Measurements from ENCODE around the gene MUC22. TPM values are rescaled to one million over a fixed set of nuclear protein-coding genes. Genes with fewer than 3 reads are reported as not detected.
"Not testable (repeated sequence)": the region's sequence is repeated elsewhere in the genome, so short reads cannot be mapped to it uniquely, and the experiment has no call there.

The MUC22 gene
- total RNA-seq, 1 donor from 2014 or later = not detected

GRCh38 chr6:30998785-30999184 is 11.5 kb upstream of the MUC22 start:
- no peaks in the 10 kb centered on the region for H3K27me3 ChIP-seq
- H3K27ac ChIP-seq = no peak overlapping the region
- intact Hi-C loops (cut with DNase I) = no loop called here
- DNase-seq = no peak
- TF ChIP-seq CTCF (IDR thresholded peaks at IDR 0.05) = no peak
- H3K36me3 ChIP-seq = no peaks in the 10 kb centered on the region
- no peak for ATAC-seq
- no peaks in the 10 kb centered on the region for H3K4me1 ChIP-seq
- no peak overlapping the region for H3K4me3 ChIP-seq
- H3K9me3 ChIP-seq = no peaks in the 10 kb centered on the region

GRCh38 chr6:31000067-31000860 is 10.0 kb upstream of the MUC22 start:
- H3K4me3 ChIP-seq; H3K27me3 ChIP-seq; H3K4me1 ChIP-seq; ATAC-seq; DNase-seq; H3K9me3 ChIP-seq; H3K36me3 ChIP-seq; H3K27ac ChIP-seq; intact Hi-C loops (cut with DNase I): not testable (repeated sequence)

- no peak for ATAC-seq
- Histone ChIP-seq H3K4me3 (no peak overlapping the region), H3K9me3 (no peaks in the 10 kb centered on the region), H3K4me1 (no peaks in the 10 kb centered on the region), H3K36me3 (no peaks in the 10 kb centered on the region), H3K27me3 (no peaks in the 10 kb centered on the region), H3K27ac (no peak overlapping the region)
- TF ChIP-seq CTCF (IDR thresholded peaks at IDR 0.05) = no peak
- intact Hi-C loops (cut with DNase I) = no loop called here
- no peak for DNase-seq
Measured at GRCh38 chr6:31001281-31001888, 8.9 kb upstream of the MUC22 start.

- intact Hi-C loops (cut with DNase I) = no loop called here
- ATAC-seq (no peak), DNase-seq (no peak)
- H3K4me3 ChIP-seq = no peak overlapping the region
- TF ChIP-seq CTCF (IDR thresholded peaks at IDR 0.05) = no peak
- H3K27ac ChIP-seq = no peak overlapping the region
- H3K36me3 ChIP-seq = no peaks in the 10 kb centered on the region
- no peaks in the 10 kb centered on the region for H3K9me3 ChIP-seq
- H3K4me1 ChIP-seq = no peaks in the 10 kb centered on the region
- H3K27me3 ChIP-seq = no peaks in the 10 kb centered on the region
Measured at GRCh38 chr6:31002471-31002870, 7.8 kb upstream of the MUC22 start.

- H3K9me3 ChIP-seq = no peaks in the 10 kb centered on the region
- no peaks in the 10 kb centered on the region for H3K4me1 ChIP-seq
- no peak overlapping the region for H3K4me3 ChIP-seq
- ATAC-seq (no peak), DNase-seq (no peak)
- H3K36me3 ChIP-seq = no peaks in the 10 kb centered on the region
- intact Hi-C loops (cut with DNase I) = no loop called here
- TF ChIP-seq CTCF (IDR thresholded peaks at IDR 0.05) = no peak
- no peaks in the 10 kb centered on the region for H3K27me3 ChIP-seq
- H3K27ac ChIP-seq = peak overlapping the region; percentile 43
Measured at GRCh38 chr6:31004794-31005193, 5.5 kb upstream of the MUC22 start.

DNA sequence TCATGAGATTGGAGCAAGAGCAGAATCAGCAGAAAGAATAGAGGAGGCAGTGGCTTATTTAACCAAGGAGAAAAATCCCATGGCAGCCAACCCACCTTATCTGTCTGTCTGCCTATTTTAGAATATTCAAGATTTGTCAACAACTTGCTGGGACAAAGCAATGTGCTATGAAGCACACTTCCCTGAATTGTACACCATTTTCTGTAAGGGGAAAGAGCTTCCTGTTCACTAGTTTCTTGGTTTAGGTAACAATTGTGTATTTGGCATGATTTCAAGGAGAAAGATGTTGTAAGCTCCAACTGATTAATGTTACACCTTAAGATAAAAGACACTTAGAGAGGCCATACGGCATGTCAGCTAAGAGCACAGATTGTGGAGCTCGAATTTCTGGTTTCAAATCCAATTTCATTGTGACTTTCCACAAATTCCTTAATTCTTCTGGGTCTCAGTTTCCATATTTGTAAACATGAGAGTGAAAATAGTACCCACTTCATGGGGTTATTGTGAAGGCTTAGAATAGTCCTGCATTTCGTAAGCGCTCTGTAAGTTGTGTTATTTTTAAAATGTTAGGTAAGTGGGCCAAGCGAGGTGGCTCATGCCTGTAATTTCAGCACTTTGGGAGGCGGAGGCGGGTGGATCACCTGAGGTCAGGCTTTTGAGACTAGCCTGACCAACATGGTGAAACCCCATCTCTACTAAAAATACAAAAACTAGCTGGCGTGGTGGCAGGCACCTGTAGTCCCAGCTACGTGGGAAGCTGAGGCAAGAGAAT is 4.8 kb upstream of the MUC22 start:
- Histone ChIP-seq H3K27ac (peak overlapping the region; percentile 43), H3K27me3 (no peaks in the 10 kb centered on the region), H3K4me3 (no peak overlapping the region), H3K4me1 (no peaks in the 10 kb centered on the region), H3K36me3 (no peaks in the 10 kb centered on the region), H3K9me3 (no peaks in the 10 kb centered on the region)
- ATAC-seq (peak; percentile 63), DNase-seq (peak; percentile 75)
- intact Hi-C loops (cut with DNase I) = no loop called here
- TF ChIP-seq CTCF (IDR thresholded peaks at IDR 0.05) = no peak

Data from upper lobe of right lung (tissue), 1 donor.